NCI-H345 (cell line): ENCODE measurements around the gene TBC1D3E.
"Not testable (repeated sequence)": the region's sequence is repeated elsewhere in the genome, so short reads cannot be mapped to it uniquely, and the experiment has no call there.

Experiments
- DNase-seq: peaks from one replicate; lab custom pipeline; 2025; lab: John Stamatoyannopoulos, UW

TBC1D3E gene

GRCh38 chr17:38127651-38128050, at the start of gene TBC1D3E:
Gene TBC1D3E, plus strand, starts transcription at chr17:38127951. Its CDS starts 1,545 bp downstream, at chr17:38129496.
- not testable (repeated sequence) for DNase-seq

- not testable (repeated sequence) for DNase-seq
These were observed 40.4 kb upstream of the TBC1D3E start for GRCh38 chr17:38087344-38087743.

GRCh38 chr17:38088120-38088519, 39.6 kb upstream of the TBC1D3E start:
- not testable (repeated sequence) for DNase-seq

- DNase-seq: not testable (repeated sequence)
These were observed 33.6 kb upstream of the TBC1D3E start for GRCh38 chr17:38094059-38094694.

GRCh38 chr17:38099262-38099661, 28.5 kb upstream of the TBC1D3E start:
- not testable (repeated sequence) for DNase-seq

GRCh38 chr17:38119829-38120228, 7.9 kb upstream of the TBC1D3E start:
- DNase-seq: not testable (repeated sequence)

- not testable (repeated sequence) for DNase-seq
These were observed 7.1 kb downstream of the TBC1D3E start for GRCh38 chr17:38134860-38135259.
